GM21528 (cell line): Measurements from ENCODE around the gene ITPKC.
"Not testable (repeated sequence)": the region's sequence is repeated elsewhere in the genome, so short reads cannot be mapped to it uniquely, and the experiment has no call there.

ENCODE experiments used
- ATAC-seq: cut with Tn5 transposase; IDR thresholded peaks from one replicate; pipeline ENCODE4 v1.9.1; 2021; ENCODE audit warnings: mild to moderate bottlenecking, moderate library complexity; ENCODE audit not compliant: unreplicated experiment, low FRiP score

The ITPKC gene

GRCh38 chr19:40758491-40758890 is 41.6 kb downstream of the ITPKC start:
- ATAC-seq: no peak

DNA sequence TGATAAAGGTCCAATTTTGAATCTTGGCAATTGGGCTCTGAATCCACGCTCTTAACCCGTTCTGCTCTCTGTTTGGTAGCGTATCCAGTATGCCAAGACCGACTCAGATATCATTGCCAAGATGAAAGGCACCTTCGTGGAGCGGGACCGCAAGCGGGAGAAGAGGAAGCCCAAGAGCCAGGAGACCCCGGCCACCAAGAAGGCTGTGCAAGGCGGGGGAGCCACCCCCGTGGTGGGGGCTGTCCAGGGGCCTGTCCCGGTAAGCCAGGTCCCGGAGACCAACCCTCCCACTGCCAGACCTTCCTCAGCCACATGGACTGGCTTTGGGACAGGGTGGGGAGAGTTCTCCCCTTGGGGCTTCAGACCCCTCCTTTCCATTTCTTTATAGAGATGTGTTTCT is 42.4 kb downstream of the ITPKC start:
- no peak for ATAC-seq

DNA sequence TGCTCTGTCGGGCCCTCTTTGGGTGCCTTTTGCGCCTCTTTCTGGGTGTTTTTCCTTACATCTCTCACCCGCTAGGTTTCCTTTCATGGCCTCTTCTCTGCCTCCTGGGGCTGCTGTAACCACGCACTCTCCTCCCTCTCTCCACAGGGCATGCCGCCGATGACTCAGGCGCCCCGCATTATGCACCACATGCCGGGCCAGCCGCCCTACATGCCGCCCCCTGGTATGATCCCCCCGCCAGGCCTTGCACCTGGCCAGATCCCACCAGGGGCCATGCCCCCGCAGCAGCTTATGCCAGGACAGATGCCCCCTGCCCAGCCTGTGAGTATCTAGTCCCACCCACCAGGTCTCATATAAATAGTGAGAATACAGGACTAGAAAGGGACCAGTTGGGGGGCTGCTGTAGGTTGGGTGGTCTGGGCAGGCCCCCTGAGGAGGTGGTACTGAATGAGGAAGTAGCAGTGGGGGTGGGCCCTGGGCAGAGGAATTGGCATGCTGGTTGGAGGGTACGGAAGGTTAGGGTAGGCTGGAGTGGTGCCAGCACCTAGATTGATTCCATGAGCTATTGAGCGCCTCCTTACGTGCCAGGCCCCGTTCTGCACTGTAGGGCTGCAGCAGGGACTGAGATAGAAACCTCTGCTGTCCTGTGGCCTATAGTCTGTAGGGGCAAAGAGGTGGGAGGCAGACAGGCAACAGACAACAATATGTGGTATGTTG is 46.0 kb downstream of the ITPKC start:
- no peak for ATAC-seq

- no peak for ATAC-seq
Observed at GRCh38 chr19:40763526-40763925, 46.6 kb downstream of the ITPKC start.

DNA sequence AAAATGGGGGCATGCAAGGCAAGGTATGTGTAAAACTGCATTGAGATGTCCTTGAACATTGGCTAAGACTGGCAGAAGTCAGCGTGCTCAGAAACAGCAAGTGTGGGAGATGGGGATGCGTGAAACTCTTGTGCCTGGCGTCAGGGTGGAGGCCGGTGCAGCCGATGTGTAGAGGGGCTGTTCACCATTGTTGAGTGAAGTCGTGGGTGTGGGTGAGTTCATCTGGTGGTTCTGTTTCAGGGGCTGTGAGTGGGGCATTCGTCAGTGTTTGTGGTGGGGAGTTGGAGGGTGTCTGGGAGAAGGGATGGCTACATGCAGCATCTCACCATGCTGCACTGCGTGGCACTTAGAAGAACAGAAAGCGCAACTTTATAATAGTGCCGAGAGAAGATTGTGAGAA is 47.1 kb downstream of the ITPKC start:
- no peak for ATAC-seq

- ATAC-seq: not testable (repeated sequence)
Observed at GRCh38 chr19:40766385-40766784, 49.5 kb downstream of the ITPKC start.

DNA sequence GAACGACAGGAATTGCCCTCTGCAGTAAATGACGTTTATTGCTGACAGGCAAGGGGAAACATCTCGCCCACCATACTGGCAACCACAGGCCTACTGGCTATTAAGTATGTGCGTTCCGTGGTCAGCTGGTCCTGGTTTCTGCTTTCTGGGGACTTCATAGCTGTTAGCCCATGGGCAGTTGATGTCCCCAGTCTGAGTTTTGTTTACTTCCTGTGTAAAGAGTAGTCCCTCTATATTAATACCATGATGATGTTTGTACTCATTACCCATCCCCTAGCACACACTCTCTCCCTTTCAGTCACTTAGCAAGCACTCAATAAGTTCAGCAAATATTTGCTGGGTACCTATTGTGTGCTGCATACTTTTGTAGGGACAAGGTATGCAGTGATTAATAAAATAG is 52.0 kb downstream of the ITPKC start:
- no peak for ATAC-seq

DNA sequence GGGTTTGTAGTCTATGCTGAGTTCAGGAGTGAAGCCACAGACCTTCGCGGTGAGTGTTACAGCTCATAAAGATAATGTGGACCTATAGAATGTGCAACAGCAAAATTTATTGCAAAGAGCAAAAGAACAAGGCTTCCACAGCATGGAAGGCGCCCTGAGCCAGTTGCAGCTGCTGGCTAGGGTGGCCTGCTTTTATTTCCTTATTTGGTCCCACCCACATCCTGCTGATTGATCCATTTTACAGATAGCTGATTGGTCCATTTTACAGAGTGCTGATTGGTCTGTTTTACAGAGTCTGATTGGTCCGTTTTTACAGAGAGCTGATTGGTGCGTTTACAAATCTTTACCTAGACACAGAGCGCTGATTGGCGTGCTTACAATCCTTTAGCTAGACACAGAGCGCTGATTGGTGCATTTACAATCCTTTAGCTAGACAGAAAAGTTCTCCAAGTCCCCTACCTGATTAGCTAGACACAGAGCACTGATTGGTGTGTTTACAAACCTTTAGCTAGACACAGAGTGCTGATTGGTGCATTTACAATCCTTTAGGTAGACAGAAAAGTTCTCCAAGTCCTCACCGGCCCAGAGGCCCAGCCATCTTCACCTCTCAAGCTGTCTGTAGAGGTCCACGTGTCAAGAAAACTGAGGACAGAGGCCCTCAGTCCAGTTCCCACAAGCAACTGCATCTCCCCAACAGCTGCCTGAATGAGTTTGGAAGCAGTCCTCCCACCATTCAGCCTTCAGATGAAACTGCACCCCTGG is 54.4 kb downstream of the ITPKC start:
- not testable (repeated sequence) for ATAC-seq

- no peak for ATAC-seq
Observed at GRCh38 chr19:40774916-40775631, 58.2 kb downstream of the ITPKC start, which contains the start of gene MIA. Gene MIA, plus strand, starts transcription at chr19:40775521. Its CDS starts 22 bp downstream, at chr19:40775543.

GRCh38 chr19:40775632-40776022 is 58.7 kb downstream of the ITPKC start:
- ATAC-seq: no peak

DNA sequence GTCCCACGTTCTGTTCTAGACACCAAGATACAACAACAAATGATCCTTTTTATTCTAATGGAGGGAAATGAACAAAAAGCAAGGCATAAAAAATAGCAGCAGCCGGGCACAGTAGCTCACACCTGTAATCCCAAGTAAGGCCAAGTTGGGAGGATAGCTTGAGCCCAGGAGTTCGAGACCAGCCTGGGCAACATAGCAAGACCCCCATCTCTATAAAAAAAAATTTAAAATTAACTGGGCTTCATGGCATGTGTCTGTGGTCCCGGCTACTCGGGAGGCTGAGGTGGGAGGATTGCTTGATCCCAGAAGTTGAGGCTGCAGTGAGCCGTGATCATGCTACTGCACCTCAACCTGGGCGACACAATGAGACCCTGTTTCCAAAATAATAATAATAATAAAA is 59.5 kb downstream of the ITPKC start:
- no peak for ATAC-seq

- ATAC-seq: peak; percentile 67
Observed at GRCh38 chr19:40776932-40777644, 60.2 kb downstream of the ITPKC start.

DNA sequence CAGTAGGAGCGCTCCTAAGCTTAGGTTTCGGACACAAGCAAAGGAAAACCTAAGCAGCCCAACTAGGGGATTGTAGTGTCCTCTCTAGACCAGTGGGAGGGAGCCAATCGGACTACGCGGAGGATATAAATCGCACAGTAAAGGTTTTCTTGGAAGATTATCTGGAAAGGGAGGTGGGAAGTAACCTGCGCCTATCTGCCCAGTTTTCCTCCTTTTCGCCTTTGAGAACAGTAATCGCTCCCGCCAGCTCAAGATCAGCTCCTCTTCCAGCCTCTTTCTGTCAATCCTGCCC is 60.7 kb downstream of the ITPKC start:
- ATAC-seq: no peak

- ATAC-seq: peak; percentile 54
Observed at GRCh38 chr19:40777937-40778705, 61.2 kb downstream of the ITPKC start, which contains the start of gene RAB4B. Gene RAB4B, plus strand, starts transcription at chr19:40778247. Its CDS starts 129 bp downstream, at chr19:40778376.

DNA sequence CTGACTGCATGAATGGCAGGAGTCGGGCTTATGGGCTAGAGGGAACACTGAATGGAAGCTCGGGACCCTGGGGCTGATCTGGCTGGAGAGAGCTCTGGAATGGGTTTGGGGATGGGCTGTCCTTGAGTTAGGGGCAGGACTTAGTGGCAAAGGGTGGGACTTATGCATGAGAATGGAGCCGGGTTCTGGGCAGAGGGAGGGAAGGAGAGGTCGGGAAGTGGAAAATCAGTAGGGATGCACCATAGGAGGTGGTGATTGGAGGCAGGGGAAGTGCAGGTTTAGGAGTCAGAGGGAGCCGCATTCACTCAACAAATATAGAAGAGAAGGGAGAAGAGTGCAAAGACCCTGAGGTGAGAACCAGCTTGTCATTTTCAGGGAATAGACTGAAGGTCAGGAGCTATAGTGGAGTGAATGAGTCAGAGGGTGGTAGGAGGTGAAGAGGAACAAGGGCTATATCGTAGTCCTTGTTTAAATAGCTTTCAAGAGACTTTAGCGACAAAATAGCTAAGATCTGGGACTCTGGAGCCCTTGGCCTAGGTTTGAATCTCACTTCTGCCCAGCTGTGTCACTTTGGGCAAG is 61.9 kb downstream of the ITPKC start:
- ATAC-seq: no peak

DNA sequence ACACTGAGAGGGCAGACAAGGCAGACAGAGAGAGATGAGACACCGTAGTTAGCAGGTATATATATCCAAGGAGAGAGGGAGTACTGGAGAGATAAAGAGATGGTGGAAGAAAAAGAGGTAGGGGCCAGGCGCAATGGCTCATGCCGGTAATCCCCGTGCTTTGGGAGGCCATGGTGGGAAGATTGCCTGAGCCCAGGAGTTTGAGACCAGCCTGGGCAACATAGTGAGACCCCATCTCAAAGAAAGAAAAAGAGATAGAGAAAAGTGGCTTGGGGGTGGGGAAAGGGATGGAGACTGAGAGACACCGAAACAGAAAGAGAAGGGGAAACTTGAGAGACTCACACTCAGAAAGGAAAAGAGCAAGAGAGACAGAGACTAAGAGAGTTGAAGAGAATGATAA is 63.7 kb downstream of the ITPKC start:
- no peak for ATAC-seq

DNA sequence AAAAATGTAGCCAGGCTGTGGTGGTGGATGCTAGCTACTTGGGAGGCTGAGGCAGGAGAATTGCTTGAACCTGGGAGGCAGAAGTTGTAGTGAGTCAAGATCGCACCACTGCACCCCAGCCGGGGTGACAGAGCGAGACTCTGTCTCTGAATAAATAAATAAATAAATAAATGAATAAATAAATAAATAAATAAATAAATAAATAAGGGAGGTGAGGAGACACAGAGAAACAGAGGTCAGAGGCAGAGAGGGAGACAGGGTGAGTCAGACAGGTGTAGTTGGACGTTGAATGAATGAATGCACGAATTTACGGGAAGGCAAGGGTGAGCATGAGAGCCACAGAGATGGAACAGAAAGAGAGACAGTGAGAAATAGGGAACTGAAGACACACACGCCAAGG is 64.2 kb downstream of the ITPKC start:
- no peak for ATAC-seq

GRCh38 chr19:40783711-40784110 is 66.8 kb downstream of the ITPKC start:
- no peak for ATAC-seq

DNA sequence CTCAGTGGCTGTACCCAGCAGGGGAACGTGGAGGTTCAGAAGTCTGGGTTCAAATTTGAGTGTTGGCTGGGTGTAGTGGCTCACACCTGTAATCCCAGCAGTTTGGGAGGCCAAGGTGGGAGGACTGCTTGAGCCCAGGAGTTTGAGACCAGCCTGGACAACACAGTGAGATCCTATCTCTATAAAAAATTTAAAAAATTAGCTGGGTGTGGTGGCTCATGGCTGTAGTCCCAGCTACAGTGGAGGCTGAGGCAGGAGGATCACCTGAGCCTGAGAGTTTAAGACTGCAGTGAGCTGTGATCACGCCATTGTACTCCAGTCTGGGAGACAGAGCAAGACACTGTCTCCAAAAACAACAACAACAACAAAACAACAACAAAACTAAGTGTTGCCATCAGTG is 67.2 kb downstream of the ITPKC start:
- ATAC-seq: not testable (repeated sequence)

- no peak for ATAC-seq
Observed at GRCh38 chr19:40785526-40785925, 68.6 kb downstream of the ITPKC start.
